ENCODE results near the gene RRM1. TPM values are rescaled to one million over a fixed set of nuclear protein-coding genes. Genes with fewer than 3 reads are reported as not detected.

Gene RRM1
- total and polyA plus RNA-seq, 2 of the 13 experiments (the other 11 are each of a cell fraction or from before 2014, with no cell fraction given) = 17.3 to 108 TPM

- peak; percentile 52; the same call in 1 of the 2 replicates for TF ChIP-seq HNRNPL (IDR thresholded peaks at IDR 0.05; ENCODE audit: low read depth, low read length)
- no peak for TF ChIP-seq ZFP82 (CRISPR knock-in tag; IDR thresholded peaks at IDR 0.05; ENCODE audit: borderline replicate concordance)
- TF ChIP-seq ZBTB20 (CRISPR knock-in tag; IDR thresholded peaks at IDR 0.05; ENCODE audit: borderline replicate concordance, low read depth) = no peak
- TF ChIP-seq ZNF124 (CRISPR knock-in tag; IDR thresholded peaks at IDR 0.05) = peak; percentile 58; the same call in 1 of the 2 replicates
- no peak for TF ChIP-seq MAZ (IDR thresholded peaks at IDR 0.05; ENCODE audit: borderline replicate concordance, low read depth, low read length)
- 0 out of 2 replicates have a peak, but pooled peaks have one; percentile 38 for TF ChIP-seq MAZ (CRISPR knock-in tag; IDR thresholded peaks at IDR 0.05; ENCODE audit: low read depth)
- TF ChIP-seq ZNF670 (CRISPR knock-in tag; IDR thresholded peaks at IDR 0.05; ENCODE audit: borderline replicate concordance) = 0 out of 2 replicates have a peak, but pooled peaks have one; percentile 51
- no peak for TF ChIP-seq NFATC3 (CRISPR knock-in tag; IDR thresholded peaks at IDR 0.05)
- TF ChIP-seq ZNF850 (CRISPR knock-in tag; conservative IDR thresholded peaks at IDR 0.05) = no peak
- no peak for TF ChIP-seq ZMAT3 (CRISPR knock-in tag; conservative IDR thresholded peaks at IDR 0.05)
- TF ChIP-seq RXRA (CRISPR knock-in tag; IDR thresholded peaks at IDR 0.05) = 0 out of 2 replicates have a peak, but pooled peaks have one; percentile 14
- peak; percentile 92 for TF ChIP-seq MTF2 (CRISPR knock-in tag; IDR thresholded peaks at IDR 0.05; ENCODE audit: borderline replicate concordance)
- TF ChIP-seq GLI4 (CRISPR knock-in tag; IDR thresholded peaks at IDR 0.05; ENCODE audit: borderline replicate concordance) = no peak
- no peak for TF ChIP-seq CEBPG (CRISPR knock-in tag; IDR thresholded peaks at IDR 0.05)
- no peak for TF ChIP-seq TBP (CRISPR knock-in tag; IDR thresholded peaks at IDR 0.05)
- TF ChIP-seq SALL1 (CRISPR knock-in tag; IDR thresholded peaks at IDR 0.05) = peak; percentile 36; the same call in 1 of the 2 replicates
- 0 out of 2 replicates have a peak, but pooled peaks have one; percentile 21 for TF ChIP-seq PHF8 (CRISPR knock-in tag; IDR thresholded peaks at IDR 0.05)
- TF ChIP-seq ZNF605 (CRISPR knock-in tag; IDR thresholded peaks at IDR 0.05) = no peak
- no peak for TF ChIP-seq PRMT3 (CRISPR knock-in tag; IDR thresholded peaks at IDR 0.05; ENCODE audit: borderline replicate concordance, low read depth)
- TF ChIP-seq, protein P1, sequence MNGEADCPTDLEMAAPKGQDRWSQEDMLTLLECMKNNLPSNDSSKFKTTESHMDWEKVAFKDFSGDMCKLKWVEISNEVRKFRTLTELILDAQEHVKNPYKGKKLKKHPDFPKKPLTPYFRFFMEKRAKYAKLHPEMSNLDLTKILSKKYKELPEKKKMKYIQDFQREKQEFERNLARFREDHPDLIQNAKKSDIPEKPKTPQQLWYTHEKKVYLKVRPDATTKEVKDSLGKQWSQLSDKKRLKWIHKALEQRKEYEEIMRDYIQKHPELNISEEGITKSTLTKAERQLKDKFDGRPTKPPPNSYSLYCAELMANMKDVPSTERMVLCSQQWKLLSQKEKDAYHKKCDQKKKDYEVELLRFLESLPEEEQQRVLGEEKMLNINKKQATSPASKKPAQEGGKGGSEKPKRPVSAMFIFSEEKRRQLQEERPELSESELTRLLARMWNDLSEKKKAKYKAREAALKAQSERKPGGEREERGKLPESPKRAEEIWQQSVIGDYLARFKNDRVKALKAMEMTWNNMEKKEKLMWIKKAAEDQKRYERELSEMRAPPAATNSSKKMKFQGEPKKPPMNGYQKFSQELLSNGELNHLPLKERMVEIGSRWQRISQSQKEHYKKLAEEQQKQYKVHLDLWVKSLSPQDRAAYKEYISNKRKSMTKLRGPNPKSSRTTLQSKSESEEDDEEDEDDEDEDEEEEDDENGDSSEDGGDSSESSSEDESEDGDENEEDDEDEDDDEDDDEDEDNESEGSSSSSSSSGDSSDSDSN (CRISPR knock-in tag; IDR thresholded peaks at IDR 0.05) = peak; percentile 38; the same call in 1 of the 2 replicates
- TF ChIP-seq YY1 (IDR thresholded peaks at IDR 0.05; ENCODE audit: insufficient read depth, insufficient replicate concordance, low read depth, low read length) = peak; percentile 27
- TF ChIP-seq ZNF264 (CRISPR knock-in tag; IDR thresholded peaks at IDR 0.05) = no peak
- peak; percentile 81 for TF ChIP-seq ZNF777 (CRISPR knock-in tag; IDR thresholded peaks at IDR 0.05)
- no peak for TF ChIP-seq HOXA5 (CRISPR knock-in tag; IDR thresholded peaks at IDR 0.05)
- TF ChIP-seq, protein P2, sequence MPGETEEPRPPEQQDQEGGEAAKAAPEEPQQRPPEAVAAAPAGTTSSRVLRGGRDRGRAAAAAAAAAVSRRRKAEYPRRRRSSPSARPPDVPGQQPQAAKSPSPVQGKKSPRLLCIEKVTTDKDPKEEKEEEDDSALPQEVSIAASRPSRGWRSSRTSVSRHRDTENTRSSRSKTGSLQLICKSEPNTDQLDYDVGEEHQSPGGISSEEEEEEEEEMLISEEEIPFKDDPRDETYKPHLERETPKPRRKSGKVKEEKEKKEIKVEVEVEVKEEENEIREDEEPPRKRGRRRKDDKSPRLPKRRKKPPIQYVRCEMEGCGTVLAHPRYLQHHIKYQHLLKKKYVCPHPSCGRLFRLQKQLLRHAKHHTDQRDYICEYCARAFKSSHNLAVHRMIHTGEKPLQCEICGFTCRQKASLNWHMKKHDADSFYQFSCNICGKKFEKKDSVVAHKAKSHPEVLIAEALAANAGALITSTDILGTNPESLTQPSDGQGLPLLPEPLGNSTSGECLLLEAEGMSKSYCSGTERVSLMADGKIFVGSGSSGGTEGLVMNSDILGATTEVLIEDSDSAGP (CRISPR knock-in tag; IDR thresholded peaks at IDR 0.05; ENCODE audit: borderline replicate concordance) = peak; percentile 68; the same call in 1 of the 2 replicates
- no peak for TF ChIP-seq ZFP41 (CRISPR knock-in tag; IDR thresholded peaks at IDR 0.05; ENCODE audit: borderline replicate concordance)
These were observed 92.7 kb downstream of the RRM1 start (continued) for GRCh38 chr11:4187055-4187988.

All from HepG2 (cell line).